GM21786 (cell line): ENCODE data around the gene SCNN1G.
"Not testable (repeated sequence)": the region's sequence is repeated elsewhere in the genome, so short reads cannot be mapped to it uniquely, and the experiment has no call there.

ENCODE experiments used
- ATAC-seq: cut with Tn5 transposase; IDR thresholded peaks from one replicate; pipeline ENCODE4 v1.9.1; 2021; ENCODE audit not compliant: unreplicated experiment

The SCNN1G gene

GRCh38 chr16:23248261-23249194, 66.0 kb downstream of the SCNN1G start:
- ATAC-seq = no peak

- no peak for ATAC-seq
Measured at GRCh38 chr16:23249830-23250229, 67.3 kb downstream of the SCNN1G start.

- ATAC-seq = no peak
Measured at GRCh38 chr16:23252310-23252709, 69.8 kb downstream of the SCNN1G start.

GRCh38 chr16:23253650-23254049, 71.1 kb downstream of the SCNN1G start:
- not testable (repeated sequence) for ATAC-seq

- ATAC-seq = no peak
Measured at GRCh38 chr16:23254338-23254737, 71.8 kb downstream of the SCNN1G start.

GRCh38 chr16:23255000-23255399, 72.5 kb downstream of the SCNN1G start:
- ATAC-seq = no peak

- no peak for ATAC-seq
Measured at GRCh38 chr16:23256440-23256839, 73.9 kb downstream of the SCNN1G start.

GRCh38 chr16:23257682-23258081, 75.1 kb downstream of the SCNN1G start:
- no peak for ATAC-seq

GRCh38 chr16:23258919-23259237, 76.3 kb downstream of the SCNN1G start:
- no peak for ATAC-seq
